Stimulated activated CD4-positive, alpha-beta T cell treated with anti-CD3 and anti-CD28 coated beads, Interleukin-2, amount 100 ng/mL, for 4 hours (primary cell): ENCODE results near the gene GALNS.

ENCODE experiments used
- DNase-seq: peaks from one replicate; pipeline ENCODE4 v3.0.0-alpha.2; 2020; ENCODE audit warnings: low read depth

The GALNS gene

DNA sequence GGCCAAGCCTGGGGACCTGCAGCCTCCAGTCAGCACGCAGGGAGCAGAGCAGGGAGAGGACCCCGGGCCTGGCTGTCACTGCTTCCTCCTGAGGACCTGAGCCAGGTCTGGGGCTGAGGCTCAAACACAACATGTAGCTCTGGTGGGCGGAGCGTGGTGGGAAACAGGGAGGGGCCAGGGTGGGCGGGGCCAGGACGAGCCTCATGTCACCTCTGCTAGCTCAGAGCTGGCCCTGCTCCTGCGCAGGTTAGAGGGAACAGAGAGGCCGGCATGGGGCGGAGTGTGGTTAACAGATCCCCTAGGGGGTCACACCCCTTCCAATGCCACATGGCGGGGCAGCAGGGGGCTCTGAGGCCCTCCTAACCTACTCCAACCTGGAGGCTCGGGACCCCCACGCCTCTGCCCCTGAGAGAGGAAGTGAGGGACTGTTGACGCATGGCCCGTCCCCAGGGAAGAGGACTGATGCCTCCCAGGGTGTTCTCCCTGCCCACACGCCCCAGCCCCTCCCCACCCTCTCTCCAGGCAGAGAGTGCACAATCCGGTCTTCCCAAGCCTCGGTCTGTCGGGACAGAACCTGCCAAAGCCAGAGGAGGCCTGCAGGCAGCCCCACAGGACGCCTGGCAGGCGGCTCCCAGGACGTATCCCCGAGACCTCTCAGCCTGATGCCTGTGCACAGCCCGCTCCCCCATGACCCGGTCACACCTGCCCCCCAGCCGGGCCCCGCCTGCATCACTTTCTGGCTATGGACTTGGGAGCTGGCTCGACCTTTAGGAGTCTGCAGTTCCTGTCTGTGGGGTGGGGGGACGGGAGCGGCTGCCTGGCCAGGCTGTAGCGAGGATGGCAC is 86.9 kb downstream of the GALNS start:
- no peak for DNase-seq

DNA sequence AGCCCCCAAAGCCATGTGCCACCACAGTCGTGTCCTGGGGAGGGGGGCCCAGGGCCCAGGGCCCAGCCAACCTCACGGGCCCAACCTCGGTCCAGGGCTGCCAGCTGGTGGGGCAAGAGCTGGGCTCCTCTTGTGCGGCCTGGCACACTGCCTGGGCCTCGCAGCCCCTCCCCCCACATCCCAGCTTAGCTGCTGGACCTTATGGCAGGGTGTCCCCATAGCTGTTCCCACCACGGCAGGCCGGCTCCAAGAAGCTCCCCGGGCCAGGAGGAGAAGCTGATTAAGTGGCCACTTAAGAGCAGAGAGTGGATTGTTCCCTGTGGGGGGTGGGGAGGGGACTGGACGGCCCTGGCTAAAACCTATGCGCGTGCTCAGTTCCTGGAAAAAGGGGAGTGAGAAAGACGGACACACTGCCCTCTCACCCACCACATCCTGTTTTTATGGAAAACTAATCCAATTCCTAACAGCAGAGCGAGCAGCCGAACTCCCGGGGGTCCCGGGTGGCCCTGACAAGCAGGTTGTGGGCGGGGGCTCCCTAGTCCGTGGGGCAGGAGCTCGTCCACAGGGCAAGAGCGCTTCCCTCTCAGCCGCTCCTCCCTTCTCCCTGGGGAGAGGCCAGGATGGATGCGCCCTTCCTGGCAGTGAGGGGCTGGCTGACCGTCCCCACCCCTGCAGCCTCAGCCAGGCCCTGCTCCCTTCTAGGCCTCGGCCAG is 88.5 kb downstream of the GALNS start:
- DNase-seq, result no peak

DNA sequence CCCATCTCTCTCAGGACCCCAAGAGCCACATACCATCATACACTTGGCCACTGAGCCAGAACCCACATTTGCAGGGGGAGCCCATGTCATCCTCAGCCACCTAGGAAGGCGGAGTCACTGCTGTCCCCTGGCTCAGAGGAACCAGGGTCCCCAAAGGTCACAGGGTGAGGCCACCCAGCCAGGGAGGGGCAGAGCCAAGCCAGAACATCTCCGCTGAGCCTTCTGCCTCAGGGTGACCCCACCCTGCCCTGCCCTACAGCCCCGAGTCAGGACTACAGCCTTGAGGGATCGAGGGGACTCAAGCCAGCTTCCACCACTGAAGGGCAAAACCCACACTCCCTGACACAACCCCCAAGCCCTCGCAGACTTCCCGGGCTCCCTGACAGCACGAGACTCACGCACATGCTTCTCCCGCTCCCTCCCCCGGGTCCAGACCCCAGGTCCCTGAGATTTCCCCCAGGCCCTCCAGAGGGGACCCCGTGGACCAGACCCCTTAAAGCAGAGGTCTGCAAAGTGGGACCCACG is 89.1 kb downstream of the GALNS start:
- DNase-seq, result no peak

DNA sequence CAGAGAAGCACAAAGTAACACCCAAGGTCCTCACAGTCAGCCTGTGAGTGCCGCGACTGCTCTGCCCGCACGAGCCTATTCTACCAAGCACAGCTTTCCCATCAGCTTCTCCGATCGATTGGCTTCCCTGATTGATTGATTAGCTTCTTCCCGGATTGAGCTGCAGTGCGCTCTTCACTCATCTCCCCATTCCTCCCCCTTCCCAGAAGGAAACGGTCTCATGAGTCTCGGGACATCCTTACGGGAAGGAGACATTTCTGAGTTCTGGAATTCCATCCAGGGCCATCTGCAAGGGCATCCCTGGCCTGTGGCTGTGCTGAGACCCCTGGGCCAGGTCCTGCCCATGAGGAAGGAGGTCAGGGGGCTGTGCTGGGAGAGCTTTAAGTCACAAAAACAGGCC is 89.8 kb downstream of the GALNS start:
- no peak for DNase-seq

DNA sequence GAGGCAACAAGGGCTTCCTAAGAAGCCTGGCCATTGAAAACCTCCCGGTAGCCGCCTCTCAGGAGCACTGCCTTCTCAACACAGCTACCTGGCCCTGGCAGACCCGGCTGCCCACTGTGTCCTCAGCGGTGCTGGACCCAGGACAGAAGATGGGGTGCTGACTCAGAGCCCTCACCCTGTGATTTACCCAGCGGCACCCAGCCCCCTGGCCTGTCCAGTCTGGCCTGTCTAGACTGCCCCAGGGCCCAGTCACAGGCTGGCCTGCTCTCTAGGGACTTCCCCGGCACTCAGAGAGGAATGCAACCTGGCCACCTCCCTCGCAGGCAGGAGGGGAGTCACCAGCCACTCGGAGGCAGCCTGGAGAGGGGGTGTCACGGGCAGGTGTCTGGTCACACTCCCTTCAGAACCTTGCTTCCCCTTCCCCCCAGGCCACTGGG is 91.8 kb downstream of the GALNS start:
- no peak for DNase-seq

DNA sequence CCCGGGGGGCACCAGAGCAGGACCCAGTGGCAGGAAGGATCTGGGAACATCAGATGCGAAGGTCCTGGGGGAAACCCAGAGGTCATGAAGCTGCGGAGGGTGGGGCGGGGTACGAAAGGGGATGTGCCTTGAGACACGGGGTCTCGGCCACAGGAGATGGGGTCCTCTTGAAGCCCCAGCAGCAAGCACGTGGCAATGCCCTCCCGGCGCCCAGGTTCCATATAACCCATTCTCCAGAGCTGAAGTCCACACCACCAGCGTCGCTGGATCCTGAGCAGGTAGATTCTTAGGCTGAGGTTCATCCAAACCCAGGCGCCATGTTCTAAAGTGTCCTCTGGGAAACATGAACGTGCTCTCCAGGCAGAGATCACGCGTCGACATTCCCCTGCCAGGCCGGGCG is 92.7 kb downstream of the GALNS start:
- DNase-seq, result no peak
